HEK293 (cell line): ENCODE results near the gene AWAT1.
"Not testable (repeated sequence)": the region's sequence is repeated elsewhere in the genome, so short reads cannot be mapped to it uniquely, and the experiment has no call there.

Experiments used
- CTCF ChIA-PET: fragments of 350-600 bp; formaldehyde crosslinking; extraction: SDS; loops from one replicate; lab custom pipeline; 2021; ENCODE audit warnings: antibody characterized with exemption; lab: Yijun Ruan, JAX
- POLR2A ChIA-PET: fragments of 300-600 bp; formaldehyde crosslinking; extraction: SDS; loops from one replicate; lab custom pipeline; 2020; ENCODE audit warnings: antibody characterized with exemption, inconsistent platforms; lab: Yijun Ruan, JAX
- H3K27ac ChIP-seq: fragments of 200-500 bp; sonication (Bioruptor generic); 2 replicates; pipeline ENCODE4 v1.5.1; 2014; ENCODE audit warnings: low read depth, low read length, control low read depth, inconsistent platforms; ENCODE audit errors: extremely low read depth
- H3K36me3 ChIP-seq, 2 experiments: fragments of 200-500 bp in 1 of 2; sonication (Bioruptor generic) in 1 of 2; 1 replicate in 1 of 2; 2 replicates in 1 of 2; pipeline ENCODE4 v1.5.1; 2014 to 2017; ENCODE audit warnings: inconsistent platforms in 2 of 2, low read length in 2 of 2; ENCODE audit not compliant: control insufficient read depth in 2 of 2, insufficient read depth in 1 of 2
- H3K4me1 ChIP-seq: fragments of 200-500 bp; sonication (Bioruptor generic); 2 replicates; pipeline ENCODE4 v1.5.1; 2014; ENCODE audit warnings: mild to moderate bottlenecking, low read length, inconsistent platforms; ENCODE audit not compliant: control insufficient read depth, insufficient read depth
- H3K4me3 ChIP-seq: 2 replicates; pipeline ENCODE4 v1.5.1; 2011; ENCODE audit warnings: low read depth, mild to moderate bottlenecking, control low read depth, low read length, moderate library complexity
- H3K9me3 ChIP-seq: fragments of 200-500 bp; sonication (Bioruptor generic); 2 replicates; pipeline ENCODE4 v1.5.1; 2014; ENCODE audit warnings: low read depth, low read length, inconsistent platforms; ENCODE audit not compliant: control insufficient read depth, insufficient read depth
- KLF17 ChIP-seq: fragments of 450-650 bp; formaldehyde crosslinking; IDR thresholded peaks from 2 replicates; pipeline ENCODE4 v1.5.1; 2016; ENCODE audit warnings: missing biosample characterization, missing genetic modification characterization
- PRDM10 ChIP-seq: fragments of 450-650 bp; formaldehyde crosslinking; IDR thresholded peaks from 2 replicates; pipeline ENCODE4 v1.5.1; 2016; ENCODE audit warnings: missing biosample characterization, missing genetic modification characterization
- PRDM2 ChIP-seq: fragments of 450-650 bp; formaldehyde crosslinking; IDR thresholded peaks from 2 replicates; pipeline ENCODE4 v1.5.1; 2016; ENCODE audit warnings: missing biosample characterization, missing genetic modification characterization, borderline replicate concordance
- REST ChIP-seq: fragments of 450-650 bp; formaldehyde crosslinking; IDR thresholded peaks from 2 replicates; pipeline ENCODE4 v1.5.1; 2016; ENCODE audit warnings: missing biosample characterization, missing genetic modification characterization
- TRIM28 ChIP-seq: IDR thresholded peaks from 2 replicates; pipeline ENCODE4 v1.6.1; 2011; ENCODE audit warnings: low read length, control low read depth, borderline replicate concordance
- YY2 ChIP-seq: fragments of 450-650 bp; formaldehyde crosslinking; IDR thresholded peaks from 2 replicates; pipeline ENCODE4 v1.5.1; 2016; ENCODE audit warnings: missing biosample characterization, missing genetic modification characterization
- ZBTB8A ChIP-seq: fragments of 450-650 bp; formaldehyde crosslinking; IDR thresholded peaks from 2 replicates; pipeline ENCODE4 v1.5.1; 2016; ENCODE audit warnings: missing biosample characterization, missing genetic modification characterization
- ZNF354C ChIP-seq: fragments of 450-650 bp; formaldehyde crosslinking; IDR thresholded peaks from 2 replicates; pipeline ENCODE4 v1.5.1; 2016; ENCODE audit warnings: missing biosample characterization, missing genetic modification characterization, low read depth, borderline replicate concordance
- ZNF660 ChIP-seq: fragments of 450-650 bp; IDR thresholded peaks from 2 replicates; pipeline ENCODE4 v1.5.1; 2018; ENCODE audit warnings: missing biosample characterization, mild to moderate bottlenecking, missing genetic modification characterization
- ZNF76 ChIP-seq: fragments of 450-650 bp; formaldehyde crosslinking; IDR thresholded peaks from 2 replicates; pipeline ENCODE4; 2016; ENCODE audit warnings: low read depth, missing biosample characterization, missing genetic modification characterization, borderline replicate concordance
- ZSCAN30 ChIP-seq: fragments of 450-650 bp; IDR thresholded peaks from 2 replicates; pipeline ENCODE4 v1.5.1; 2018; ENCODE audit warnings: missing biosample characterization, mild to moderate bottlenecking, missing genetic modification characterization, moderate library complexity

The AWAT1 gene

GRCh38 chrX:70262952-70263567 lies 28.6 kb downstream of the AWAT1 start (continued):
- TF ChIP-seq PRDM2 (tag by site-specific recombination), result no peak
- no peak for TF ChIP-seq ZNF660 (tag by site-specific recombination)
- no peak for TF ChIP-seq YY2 (tag by site-specific recombination)
- TF ChIP-seq TRIM28, result peak; percentile 55; the same call in 1 of the 2 replicates

GRCh38 chrX:70264784-70265183 lies 30.3 kb downstream of the AWAT1 start:
- TF ChIP-seq REST (tag by site-specific recombination) (peak; percentile 91), ZSCAN30 (tag by site-specific recombination) (no peak), PRDM10 (no peak)
- ChIA-PET POLR2A (no interaction called here), CTCF (interaction anchor here (0.9 kb wide), 1 partner anchor 10 kb away, joined by 3 read pairs; no protein-coding TSS in a partner anchor)
- Histone ChIP-seq H3K4me1 (no peaks in the 10 kb centered on the region), H3K9me3 (no peaks in the 10 kb centered on the region; the same call in 1 of the 2 replicates), H3K36me3 (no peaks in the 10 kb centered on the region), H3K4me3 (no peak overlapping the region), H3K27ac (no peak overlapping the region)

- ChIA-PET CTCF (no interaction called here), POLR2A (no interaction called here)
- H3K4me3 ChIP-seq, result no peak within 1 kb of the TSS
Observed at GRCh38 chrX:70268034-70268433, 33.6 kb downstream of the AWAT1 start, which contains the start of gene ARR3. Gene ARR3 (plus strand): TSS chrX:70268334. CDS start chrX:70269386, 1,052 bp downstream.

GRCh38 chrX:70274029-70274428 lies 39.6 kb downstream of the AWAT1 start:
- H3K27ac ChIP-seq, H3K4me3 ChIP-seq, H3K4me1 ChIP-seq, H3K9me3 ChIP-seq, H3K36me3 ChIP-seq, POLR2A ChIA-PET: not testable (repeated sequence)
- CTCF ChIA-PET, result interaction anchor here (0.6 to 0.9 kb wide), 5 partner anchors 9 to 305 kb away, joined by 3 to 4 read pairs (median 4); no protein-coding TSS in a partner anchor

More at GRCh38 chrX:70268034-70268433, 33.6 kb downstream of the AWAT1 start, which contains the start of gene ARR3:
- TF ChIP-seq KLF17 (tag by site-specific recombination) (no peak), ZNF354C (tag by site-specific recombination) (no peak), ZBTB8A (tag by site-specific recombination) (no peak), ZNF76 (tag by site-specific recombination) (no peak)
- TF ChIP-seq, all 188 proteins: peak for 0
- Histone ChIP-seq H3K36me3 (no peaks in the 10 kb centered on the region; a peak in 1 of 3 replicates), H3K4me1 (no peaks in the 10 kb centered on the region), H3K27ac (no peak within 1 kb of the TSS), H3K9me3 (no peaks in the 10 kb centered on the region; the same call in 1 of the 2 replicates)
